GM19452 (cell line): Measurements from ENCODE around the gene USP32.
"Not testable (repeated sequence)": the region's sequence is repeated elsewhere in the genome, so short reads cannot be mapped to it uniquely, and the experiment has no call there.

Experiments used
- ATAC-seq: cut with Tn5 transposase; IDR thresholded peaks from one replicate; pipeline ENCODE4 v1.9.1; 2021; ENCODE audit not compliant: unreplicated experiment

The USP32 gene

DNA sequence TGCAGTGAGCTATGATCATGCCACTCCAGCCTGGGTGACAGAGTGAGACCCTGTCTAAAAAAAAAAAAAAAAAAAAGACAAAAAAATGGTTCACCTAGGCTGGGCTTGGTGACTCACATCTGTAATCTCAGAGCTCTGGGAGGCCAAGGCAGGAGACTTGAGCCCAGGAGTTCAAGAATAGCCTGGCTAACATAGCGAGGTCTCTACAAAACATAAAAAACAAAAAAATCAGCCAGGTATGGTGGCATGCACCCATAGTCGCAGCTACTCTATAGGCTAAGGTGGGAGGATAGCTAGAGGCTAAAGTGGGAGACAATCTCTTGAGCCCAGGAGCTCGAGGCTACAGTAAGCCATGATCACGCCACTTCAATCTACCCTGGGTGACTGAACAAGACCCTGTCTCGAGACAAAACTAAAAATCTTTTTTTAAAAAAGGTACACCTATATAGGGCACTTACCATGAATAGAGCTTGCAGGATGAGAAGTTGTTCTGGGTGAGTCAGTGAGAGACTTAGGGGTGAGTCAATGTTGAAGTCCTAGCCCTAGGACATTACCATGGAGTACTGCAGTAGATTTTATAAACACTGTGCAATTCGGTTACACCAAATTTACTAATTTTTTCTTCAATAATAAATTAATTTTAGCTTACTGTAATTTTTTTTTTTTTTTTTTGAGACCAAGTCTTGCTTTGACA is 19.0 kb downstream of the USP32 start:
- ATAC-seq: no peak

- ATAC-seq: no peak
These were observed 20.0 kb downstream of the USP32 start for GRCh38 chr17:60371818-60372510.

DNA sequence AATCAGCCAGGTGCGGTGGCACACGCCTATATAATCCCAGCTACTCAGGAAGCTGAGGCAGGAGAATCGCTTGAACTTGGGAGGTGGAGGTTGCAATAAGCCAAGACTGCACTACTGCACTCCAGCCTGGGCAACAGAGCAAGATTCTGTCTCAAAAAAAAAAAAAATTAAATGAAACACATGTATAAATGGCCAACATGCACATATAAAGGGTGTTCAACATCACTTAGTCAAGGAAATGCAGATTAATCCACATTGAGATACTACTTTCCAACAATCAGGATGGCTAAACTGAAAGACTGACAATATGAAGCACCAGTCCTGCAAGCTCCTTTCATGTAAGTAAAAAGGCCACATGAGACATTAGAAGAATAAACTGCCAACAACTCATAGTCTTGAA is 20.5 kb downstream of the USP32 start:
- ATAC-seq: no peak

DNA sequence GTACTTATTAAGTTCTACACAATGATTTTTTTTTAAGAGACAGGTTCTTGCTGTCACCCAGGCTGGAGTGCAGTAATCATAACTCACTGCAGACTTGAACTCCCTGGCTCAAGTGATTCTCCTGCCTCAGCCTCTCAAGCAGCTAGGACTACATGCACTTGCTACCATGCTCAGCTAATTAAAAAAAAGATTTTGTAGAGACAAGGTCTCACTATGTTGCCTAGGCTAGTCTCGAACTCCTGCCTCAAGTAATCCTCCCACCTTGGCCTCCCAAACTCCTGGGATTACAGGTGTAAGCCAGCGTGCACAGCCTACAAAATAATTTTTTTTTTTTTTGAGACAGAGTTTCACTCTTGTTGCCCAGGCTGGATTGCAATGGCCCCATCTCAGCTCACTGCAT is 22.2 kb downstream of the USP32 start:
- ATAC-seq: no peak

DNA sequence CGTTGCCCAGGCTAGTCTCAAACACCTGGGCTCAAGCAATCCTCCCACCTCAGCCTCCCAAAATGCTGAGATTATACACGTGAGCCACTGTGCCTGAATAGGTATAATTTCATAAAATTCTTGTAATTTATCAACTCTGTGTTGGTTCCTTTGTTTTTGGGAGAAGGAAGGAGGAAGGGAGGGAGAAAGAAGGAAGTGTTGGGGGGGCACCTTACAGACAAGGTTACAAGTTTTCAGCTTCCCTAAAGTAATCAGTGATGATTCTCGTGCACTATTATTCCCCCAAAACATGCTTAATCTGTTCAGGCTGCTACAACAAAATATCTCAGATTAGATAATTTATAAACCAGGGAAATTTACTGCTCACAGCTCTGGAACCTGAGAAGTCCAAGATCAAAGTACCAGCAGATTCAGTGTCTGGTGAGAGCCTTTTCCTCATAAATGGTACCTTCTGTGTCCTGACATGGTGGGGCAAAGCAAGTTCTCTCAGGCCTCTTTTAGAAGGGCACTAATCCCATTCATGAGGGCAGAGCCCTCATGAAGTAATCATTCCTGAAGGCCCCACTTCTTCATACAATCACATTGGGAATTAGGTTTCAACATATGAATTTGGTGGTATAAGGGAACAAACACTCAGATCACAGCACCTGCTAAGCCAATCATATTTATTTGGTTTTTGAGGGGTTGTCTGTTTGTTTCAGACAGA is 28.1 kb downstream of the USP32 start:
- no peak for ATAC-seq

- no peak for ATAC-seq
These were observed 29.6 kb downstream of the USP32 start for GRCh38 chr17:60362329-60362728.

DNA sequence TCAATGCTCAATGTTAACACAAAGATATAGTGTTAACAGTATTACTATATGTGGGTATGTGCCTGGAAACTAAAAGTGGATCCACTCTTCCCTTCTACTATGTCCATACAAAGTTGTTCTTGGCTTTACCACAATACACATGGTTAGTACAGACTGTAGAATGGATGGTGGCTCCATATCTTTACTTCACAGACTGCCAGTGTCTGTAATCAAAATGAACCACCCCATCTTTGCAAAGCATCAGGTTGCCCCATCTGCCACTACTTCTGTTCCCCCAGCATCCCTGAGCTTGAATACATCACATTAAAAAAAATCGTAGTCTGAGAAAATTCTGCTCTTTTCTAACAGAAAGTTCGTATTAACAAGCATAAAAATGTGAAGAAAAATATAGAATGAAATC is 30.0 kb downstream of the USP32 start:
- no peak for ATAC-seq

DNA sequence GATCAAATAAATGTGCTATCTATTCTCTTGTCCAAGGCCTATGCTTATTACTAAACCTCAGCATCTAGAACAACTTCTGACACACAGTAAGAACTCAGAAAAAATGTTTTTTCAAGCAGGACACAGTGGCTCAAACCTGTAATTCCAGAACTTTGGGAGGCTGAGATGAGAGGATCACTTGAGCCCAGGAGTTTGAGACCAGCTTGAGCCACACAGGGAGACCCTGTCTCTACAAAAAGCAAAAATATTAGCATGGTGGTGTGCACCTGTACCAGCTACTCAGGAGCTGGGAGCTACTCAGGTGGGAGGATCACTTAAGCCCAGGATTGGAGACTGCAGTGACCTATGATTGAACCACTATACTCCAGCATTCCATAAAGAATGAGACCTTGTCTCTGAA is 32.5 kb downstream of the USP32 start:
- no peak for ATAC-seq

DNA sequence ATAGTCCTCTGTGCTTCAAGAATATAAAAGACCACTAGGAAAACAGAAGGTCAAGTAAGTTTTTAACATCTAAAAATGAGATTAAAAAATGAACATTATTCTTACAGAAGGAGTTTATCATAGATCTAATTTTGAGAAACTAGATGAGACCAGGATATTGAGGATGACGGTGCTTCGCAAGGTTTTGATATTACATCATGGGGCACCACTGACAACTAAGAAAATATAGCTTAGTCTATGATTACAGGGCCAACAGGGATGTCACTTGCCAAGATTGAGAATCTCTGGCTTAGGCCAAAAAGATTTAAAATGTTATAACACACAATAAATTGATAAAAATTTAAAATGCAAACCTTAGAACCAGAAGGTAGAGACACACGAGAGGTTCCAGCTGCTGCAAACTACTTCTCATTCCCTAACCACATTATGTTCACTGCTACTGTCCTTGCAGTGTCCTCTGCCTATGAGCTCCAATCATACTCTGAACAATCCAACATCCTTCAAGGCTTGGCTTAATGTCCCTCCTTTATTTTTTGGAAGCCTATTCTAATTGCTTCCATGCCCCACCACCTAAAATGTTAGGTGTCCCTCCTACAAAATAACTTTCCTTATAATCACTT is 33.2 kb downstream of the USP32 start:
- no peak for ATAC-seq

- ATAC-seq: no peak
These were observed 35.0 kb downstream of the USP32 start for GRCh38 chr17:60356940-60357339.

DNA sequence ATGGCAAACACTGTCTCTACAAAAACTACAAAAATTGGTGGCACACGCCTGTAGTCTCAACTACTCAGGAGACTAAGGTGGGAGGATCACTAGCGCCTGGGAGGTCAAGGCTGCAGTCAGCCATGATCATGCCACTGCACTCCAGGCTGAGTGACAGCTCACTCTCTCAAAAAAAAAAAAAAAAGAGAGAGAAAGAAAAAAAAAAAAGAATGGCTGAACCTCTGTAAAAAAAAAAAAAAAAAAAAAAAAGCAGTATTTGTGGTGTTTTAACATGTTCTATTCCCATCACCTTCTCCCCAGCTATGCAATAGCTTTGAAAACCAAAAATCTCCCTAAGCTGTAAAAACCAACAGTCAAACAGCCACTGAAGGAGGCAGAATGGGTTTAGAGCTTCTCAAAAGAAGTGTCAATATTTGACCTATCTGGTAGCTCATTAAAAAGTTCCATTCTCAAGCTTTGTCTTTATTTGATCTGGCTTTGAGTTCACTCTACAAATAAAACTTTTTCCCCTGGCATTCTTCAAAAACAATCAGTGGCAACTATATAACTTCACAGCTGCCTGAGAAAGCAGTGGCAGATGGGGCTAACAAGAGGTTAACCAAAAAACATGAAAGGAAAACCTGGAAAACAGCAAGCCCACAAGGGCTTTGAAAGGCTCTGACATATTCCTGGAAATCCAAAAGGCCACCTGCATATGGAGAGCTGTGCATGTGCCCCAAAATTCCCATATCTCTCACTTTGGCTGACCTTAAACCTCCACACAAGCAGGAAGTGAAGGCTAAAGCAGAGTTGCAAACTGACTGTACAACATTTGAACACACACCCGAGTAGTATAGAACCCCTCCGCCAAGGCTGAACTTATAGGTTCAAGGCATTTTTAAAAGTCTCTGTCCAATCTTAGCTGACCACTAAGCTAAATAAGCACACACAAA is 36.0 kb downstream of the USP32 start:
- ATAC-seq: no peak

- ATAC-seq: no peak
These were observed 37.7 kb downstream of the USP32 start for GRCh38 chr17:60354223-60354622.

GRCh38 chr17:60353773-60354172 is 38.2 kb downstream of the USP32 start:
- ATAC-seq: no peak

DNA sequence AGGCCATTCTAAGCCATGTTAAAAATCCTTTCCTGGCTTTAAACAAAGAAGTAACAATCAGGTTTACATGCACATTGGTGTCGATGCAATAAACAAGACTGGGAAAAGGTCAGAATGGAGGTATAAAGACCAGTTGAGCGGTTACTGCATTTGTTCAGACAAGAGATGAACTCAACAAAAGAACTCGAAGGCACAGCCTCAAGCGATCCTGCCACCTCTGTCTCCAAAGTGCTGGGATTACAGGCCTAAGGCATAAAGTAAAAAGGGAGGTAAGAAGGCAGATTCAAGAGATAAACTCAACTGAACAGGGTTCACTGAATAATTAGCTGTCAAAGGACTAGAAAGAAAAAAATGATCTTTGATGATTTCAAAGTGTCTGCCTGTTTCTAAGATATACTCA is 39.4 kb downstream of the USP32 start:
- ATAC-seq: no peak

DNA sequence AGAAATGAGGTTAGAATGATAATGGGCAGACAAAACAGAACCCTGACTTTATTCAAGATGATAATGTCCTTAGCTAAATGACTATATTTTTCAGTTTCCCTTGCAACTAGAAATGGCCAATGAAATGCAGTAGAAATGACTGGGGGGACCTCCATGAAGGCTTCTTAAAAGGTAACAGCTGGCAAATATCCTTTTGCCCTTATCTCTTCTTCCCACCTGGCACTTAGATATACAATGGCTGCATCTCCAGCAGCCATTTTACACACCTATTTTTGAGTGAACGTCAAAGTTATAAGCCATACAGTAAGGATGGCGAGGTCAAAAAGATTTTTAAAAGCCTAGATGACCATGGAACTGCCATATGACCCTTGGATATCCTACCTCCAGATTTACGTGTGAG is 39.9 kb downstream of the USP32 start:
- no peak for ATAC-seq

GRCh38 chr17:60351012-60351695 is 40.8 kb downstream of the USP32 start:
- no peak for ATAC-seq

- ATAC-seq: no peak
These were observed 43.3 kb downstream of the USP32 start for GRCh38 chr17:60348616-60349015.

DNA sequence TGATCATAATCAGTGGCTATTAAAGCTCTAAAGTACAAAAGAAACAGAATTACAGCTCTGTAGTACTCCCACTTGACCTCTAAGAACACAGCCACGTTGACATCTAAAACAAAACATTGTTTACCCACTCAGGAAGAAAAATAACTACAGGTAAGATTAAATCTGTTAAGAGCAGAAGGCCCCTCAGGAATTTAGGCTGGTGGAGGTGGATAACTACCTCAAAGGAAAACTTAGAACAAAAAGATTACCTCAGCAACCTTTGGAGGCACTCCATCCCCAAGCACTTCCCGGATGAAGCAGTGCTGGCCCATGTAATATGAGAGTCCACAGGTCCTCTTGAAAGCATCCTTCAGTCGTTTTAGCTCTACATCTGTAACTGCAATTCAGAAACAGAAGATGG is 46.7 kb downstream of the USP32 start:
- no peak for ATAC-seq

- not testable (repeated sequence) for ATAC-seq
These were observed 49.4 kb downstream of the USP32 start for GRCh38 chr17:60342492-60342891.

DNA sequence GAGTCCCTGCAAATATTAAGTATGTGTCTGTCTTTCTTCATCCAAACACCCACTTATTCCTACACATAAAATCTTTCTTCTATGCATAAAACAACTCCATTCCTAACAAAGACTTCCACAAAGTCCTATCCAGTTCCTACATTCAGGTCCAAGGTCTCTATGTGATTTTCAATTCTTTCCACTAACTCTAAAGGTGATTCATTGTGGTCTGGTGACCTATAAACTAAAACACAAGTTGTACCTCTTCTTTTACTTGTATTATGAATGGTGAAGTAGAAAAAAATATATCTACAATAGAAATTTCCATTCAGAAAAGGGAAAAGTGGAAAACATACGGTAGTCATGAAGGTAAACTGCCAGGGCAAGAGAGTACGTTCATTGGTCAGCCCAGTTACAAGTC is 56.6 kb downstream of the USP32 start:
- no peak for ATAC-seq
